ENCODE results near the gene ADGRG7. TPM values are rescaled to one million over a fixed set of nuclear protein-coding genes. Genes with fewer than 3 reads are reported as not detected.

ADGRG7 gene
- total RNA-seq, 1 donor from 2014 or later: not detected

DNA sequence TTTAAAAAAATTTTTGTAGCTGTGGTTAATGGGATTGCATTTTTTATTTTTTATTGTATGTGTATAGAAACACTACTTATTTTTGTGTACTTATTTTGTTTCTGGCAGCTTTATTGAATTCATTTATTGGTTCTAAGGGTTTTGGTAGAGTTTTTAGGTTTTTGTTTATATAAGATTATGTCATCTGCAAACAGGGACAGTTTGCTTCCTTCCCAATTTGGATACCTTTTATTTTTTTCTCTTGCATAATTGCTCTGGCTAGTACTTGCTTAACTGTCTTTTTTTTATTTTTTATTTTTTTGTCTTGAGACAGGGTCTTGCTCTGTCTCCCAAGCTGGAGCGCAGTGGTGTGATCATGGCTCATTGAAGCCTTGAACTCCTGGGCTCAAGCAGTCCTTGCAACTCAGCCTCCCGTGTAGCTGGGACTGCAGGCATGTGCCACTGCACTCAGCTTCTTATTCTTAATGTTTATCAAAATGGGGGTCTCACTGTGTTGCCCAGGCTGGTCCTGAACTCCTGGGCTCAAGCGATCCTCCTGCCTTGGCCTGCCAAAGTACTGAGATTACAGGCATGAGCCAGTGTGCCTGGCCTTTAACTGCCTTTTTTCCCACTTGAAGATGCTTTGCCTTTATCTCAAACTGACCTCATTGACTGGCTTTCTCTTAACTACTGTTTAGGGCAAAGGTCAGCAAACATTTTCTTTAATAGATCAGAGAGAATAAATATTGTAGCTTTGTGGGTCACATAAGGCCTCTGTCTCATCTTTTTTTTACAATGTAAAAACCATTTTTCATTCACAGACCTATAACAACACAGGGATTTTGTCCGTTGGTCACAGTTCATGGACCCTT, 108.5 kb downstream of the ADGRG7 start:
- no peak for DNase-seq (ENCODE audit: low spot score)
- no peak for ATAC-seq
- intact Hi-C loops (cut with DNase I): no loop called here

DNA sequence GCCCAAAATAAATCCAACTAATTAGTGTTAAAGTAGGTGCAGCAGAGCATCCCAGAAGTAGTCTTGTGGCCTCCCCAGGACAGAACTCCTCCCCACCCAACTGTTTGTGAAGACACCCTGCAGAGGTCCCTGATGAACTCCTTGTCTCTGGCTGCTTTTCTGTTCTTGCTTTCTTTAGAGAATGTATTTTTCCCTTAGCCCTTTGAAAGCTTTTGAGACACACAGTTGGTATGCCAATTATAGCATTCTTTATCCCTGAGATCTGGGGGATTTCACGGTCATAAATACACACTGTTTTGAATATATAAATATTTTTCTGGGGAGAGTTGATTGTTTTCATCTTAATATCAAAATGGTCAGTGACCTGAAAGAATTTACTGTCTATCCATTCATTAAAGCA, 109.7 kb downstream of the ADGRG7 start:
- no peak for DNase-seq (ENCODE audit: low spot score)
- ATAC-seq: no peak
- intact Hi-C loops (cut with DNase I): no loop called here

DNA sequence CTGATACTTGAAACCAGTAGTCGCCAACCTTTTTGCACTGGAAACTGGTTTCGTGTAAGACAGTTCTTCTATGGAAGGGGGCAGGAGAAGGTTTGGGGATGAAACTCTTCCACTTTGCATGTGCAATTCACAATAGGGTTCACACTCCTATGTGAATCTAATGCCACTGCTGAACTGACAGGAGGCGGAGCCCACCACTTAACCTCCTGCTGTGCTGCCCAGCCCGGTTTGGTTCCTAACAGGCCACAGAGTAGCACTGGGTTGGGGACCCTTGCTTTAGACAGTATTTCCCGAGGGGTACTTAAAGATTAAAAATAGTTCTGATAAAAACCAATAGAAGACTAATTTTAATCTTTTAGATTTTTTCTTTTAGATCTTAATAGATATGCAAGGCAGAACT, 111.0 kb downstream of the ADGRG7 start:
- DNase-seq (ENCODE audit: low spot score): no peak
- intact Hi-C loops (cut with DNase I): no loop called here
- ATAC-seq: no peak

DNA sequence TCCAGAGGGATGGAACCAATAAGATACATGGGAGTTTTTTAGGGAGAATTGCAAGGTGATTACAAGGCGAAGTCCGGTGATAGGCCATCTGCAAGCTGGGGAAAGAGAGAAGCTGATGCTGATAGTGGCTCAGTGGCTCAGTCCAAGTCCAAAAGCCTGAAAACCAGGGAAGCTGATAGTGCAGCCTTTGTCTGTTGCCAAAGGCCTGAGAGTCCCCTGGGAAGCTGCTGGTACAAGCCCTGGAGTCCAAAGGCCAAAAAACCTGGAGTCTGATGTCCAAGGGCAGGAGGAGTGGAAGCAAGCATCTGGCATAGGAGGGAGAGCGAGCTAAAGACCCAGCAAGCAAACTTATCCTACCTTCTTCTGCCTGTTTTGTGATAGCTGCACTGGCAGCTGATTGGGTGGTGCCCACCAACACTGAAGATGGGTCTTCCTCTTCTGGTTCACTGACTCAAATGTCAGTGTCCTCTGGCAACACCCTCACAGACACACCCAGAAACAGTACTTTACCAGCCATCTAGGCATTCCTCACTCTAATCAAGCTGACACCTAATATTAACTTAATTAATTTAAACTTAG, 116.6 kb downstream of the ADGRG7 start:
- intact Hi-C loops (cut with DNase I): no loop called here
- DNase-seq (ENCODE audit: low spot score) (no peak), ATAC-seq (no peak)

DNA sequence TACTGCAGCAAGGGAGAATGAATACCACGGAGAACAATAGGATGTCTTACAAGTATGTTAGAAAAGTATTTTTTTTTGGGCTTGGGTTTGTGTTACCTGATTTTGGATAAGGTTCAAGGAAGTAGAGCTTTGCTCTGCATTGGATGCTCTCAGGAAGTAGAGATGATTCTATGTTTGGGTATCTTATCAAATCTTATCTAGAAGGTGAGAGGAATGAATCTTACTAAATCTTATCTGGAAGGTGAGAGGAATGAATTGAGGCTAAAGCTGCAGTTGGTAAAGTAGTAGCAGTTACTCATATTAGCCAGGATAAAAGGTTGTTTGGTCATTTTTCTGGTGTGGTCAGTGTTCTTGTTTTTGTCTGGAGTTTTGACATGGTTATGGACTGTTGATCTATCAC, 117.3 kb downstream of the ADGRG7 start:
- intact Hi-C loops (cut with DNase I): no loop called here
- ATAC-seq (no peak), DNase-seq (ENCODE audit: low spot score) (no peak)

DNA sequence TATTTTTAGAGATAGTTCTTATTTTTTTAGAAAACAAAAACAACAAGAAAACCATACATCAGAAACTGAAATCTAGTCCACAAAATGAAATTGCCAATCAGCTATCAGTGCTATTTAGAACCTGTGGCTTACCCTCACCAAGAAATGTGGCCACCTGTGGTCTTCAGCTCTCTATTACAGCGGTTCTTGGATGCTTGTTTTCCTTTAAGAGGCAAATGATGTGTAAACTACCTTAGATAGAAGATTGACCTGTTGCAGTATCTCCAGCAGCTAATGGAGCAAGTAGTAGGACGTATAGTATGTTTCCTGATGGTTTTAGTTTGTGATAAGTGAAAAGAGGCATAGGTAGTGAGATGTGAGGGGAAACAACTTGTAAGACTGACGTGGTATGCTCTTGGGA, 121.1 kb downstream of the ADGRG7 start:
- intact Hi-C loops (cut with DNase I): no loop called here
- ATAC-seq (no peak), DNase-seq (ENCODE audit: low spot score) (no peak)

DNA sequence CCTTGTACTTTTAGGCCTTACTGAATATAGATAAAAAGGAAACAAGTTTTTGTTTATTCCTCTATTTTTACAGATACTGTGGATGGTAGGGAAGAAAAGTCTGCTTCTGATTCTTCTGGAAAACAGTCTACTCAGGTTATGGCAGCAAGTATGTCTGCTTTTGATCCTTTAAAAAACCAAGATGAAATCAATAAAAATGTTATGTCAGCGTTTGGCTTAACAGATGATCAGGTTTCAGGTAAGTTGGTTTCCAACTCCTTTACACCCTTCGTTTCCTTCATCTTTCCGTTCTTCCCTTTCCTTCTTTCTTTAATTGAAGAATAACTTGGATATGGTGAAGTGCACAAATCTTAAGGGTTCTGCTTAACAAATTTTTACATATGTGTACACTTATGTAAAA, 123.0 kb downstream of the ADGRG7 start:
- ATAC-seq: no peak
- no peak for DNase-seq (ENCODE audit: low spot score)
- intact Hi-C loops (cut with DNase I): no loop called here

DNA sequence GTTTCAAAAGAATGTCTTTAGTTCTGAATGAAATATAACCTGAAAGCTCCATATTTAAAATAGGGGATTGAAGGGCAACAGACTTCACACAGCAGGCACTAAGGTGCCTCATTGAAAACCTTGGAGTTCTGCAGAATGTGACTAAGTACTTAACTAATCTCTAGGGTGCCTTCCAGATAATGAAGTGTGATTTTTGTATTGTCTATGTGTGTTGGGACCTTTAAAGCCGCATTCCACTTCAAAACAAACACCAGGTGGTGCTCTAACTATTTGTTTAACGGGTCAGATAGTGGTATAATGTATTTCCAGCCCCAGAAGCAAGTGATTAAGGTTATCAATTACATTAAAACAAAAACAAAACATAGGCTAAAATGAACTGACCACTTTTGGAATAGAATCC, 127.9 kb downstream of the ADGRG7 start:
- DNase-seq (ENCODE audit: low spot score) (no peak), ATAC-seq (no peak)
- intact Hi-C loops (cut with DNase I): no loop called here

DNA sequence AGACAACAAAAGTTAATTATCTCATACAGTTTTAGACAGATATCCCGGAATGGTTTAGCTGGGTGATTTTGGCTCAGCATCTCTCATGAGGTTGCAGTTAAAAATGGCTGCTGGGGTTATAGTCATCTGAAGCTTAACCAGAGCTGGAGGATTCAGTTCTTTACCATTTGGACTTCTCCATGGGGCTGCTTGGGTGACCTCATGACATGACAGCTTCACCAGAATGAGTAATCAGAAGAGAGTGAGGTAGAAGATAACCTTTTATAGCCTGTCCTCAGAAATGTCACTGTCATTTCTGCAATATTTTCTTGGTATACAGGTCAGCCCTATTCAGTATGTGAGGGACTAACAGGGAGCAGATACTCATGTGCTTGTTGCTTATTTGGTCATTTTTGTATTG, 130.8 kb downstream of the ADGRG7 start:
- intact Hi-C loops (cut with DNase I): no loop called here
- no peak for ATAC-seq
- DNase-seq (ENCODE audit: low spot score): no peak

DNA sequence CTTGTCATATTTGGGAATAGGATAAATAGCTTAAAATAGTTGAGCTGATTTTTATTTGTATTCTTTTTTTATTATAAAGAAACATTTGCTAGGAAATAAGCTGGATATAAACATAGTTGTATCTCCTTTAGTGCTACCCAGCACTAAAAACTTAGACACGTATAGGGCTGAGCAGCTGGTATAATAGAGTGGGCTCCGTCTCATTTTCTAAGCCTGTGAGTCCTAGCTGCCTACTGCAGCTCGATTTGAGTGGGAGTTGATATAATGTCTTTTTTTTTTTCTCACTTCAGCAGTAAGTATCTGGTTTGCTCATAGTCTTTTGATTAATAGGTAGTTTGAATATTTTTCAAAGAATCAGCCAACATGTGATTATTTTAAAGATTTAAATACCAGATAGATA, 134.1 kb downstream of the ADGRG7 start:
- DNase-seq (ENCODE audit: low spot score): no peak
- intact Hi-C loops (cut with DNase I): no loop called here
- no peak for ATAC-seq

DNA sequence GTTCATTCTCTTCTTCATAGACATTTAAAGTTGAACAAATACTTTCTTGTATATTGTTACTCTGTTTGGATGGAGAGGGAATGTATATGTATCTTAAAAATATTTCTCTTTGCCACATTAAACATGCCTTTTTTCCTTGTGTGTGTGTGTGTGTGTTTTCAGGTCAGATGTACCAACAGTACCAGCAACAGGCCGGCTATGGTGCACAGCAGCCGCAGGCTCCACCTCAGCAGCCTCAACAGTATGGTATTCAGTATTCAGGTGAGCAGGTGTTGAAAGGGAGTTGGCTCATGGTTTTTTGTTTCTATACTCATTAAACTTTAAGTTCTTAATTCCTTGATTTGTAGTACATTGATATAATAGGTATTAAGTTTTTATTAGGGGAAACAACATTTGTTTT, 135.3 kb downstream of the ADGRG7 start:
- no peak for DNase-seq (ENCODE audit: low spot score)
- ATAC-seq: no peak
- intact Hi-C loops (cut with DNase I): no loop called here

Other genes starting within 250 kb of the ADGRG7 start
- gene TOMM70, start 208.5 kb upstream of the ADGRG7 start, total RNA-seq: 34.5 TPM
- gene LNP1, start 208.1 kb upstream of the ADGRG7 start, total RNA-seq: 3.4 TPM
- gene TMEM45A, start 117.0 kb upstream of the ADGRG7 start, total RNA-seq: 20.6 TPM
- gene TFG, start 99.9 kb downstream of the ADGRG7 start, total RNA-seq: 74.6 TPM